Astrocyte of the spinal cord (primary cell): Measurements from ENCODE around the gene GALNTL6.

Source experiments
- DNase-seq: peaks from one replicate; pipeline ENCODE4 v3.0.0; 2011; ENCODE audit warnings: low read depth, low spot score
- H3K4me3 ChIP-seq: 2 replicates; pipeline ENCODE4 v1.5.1; 2011; ENCODE audit warnings: low read depth, mild to moderate bottlenecking, low read length, moderate library complexity
- CTCF ChIP-seq: IDR thresholded peaks from 2 replicates; pipeline ENCODE4 v1.5.1; 2012; ENCODE audit warnings: low read depth, mild to moderate bottlenecking, low read length, inconsistent platforms
- in situ Hi-C: cut with HindIII; loops from 2 replicates; pipeline ENCODE4 v1.10.0; 2017; ENCODE audit warnings: low sequenced_read_pairs

GALNTL6 gene

GRCh38 chr4:173051232-173051631 is 1238.0 kb downstream of the GALNTL6 start:
- in situ Hi-C loops = no loop called here
- TF ChIP-seq CTCF = no peak
- no peak for DNase-seq
- no peak overlapping the region for H3K4me3 ChIP-seq

GRCh38 chr4:173051716-173052115 is 1238.5 kb downstream of the GALNTL6 start:
- no peak for TF ChIP-seq CTCF
- no peak overlapping the region for H3K4me3 ChIP-seq
- DNase-seq = peak; percentile 14
- in situ Hi-C loops = no loop called here

- in situ Hi-C loops = no loop called here
- TF ChIP-seq CTCF = no peak
- H3K4me3 ChIP-seq = no peak overlapping the region
- no peak for DNase-seq
Observed at GRCh38 chr4:173052439-173052838, 1239.2 kb downstream of the GALNTL6 start.

GRCh38 chr4:173056271-173056670 is 1243.1 kb downstream of the GALNTL6 start:
- H3K4me3 ChIP-seq = no peak overlapping the region
- DNase-seq = no peak
- no peak for TF ChIP-seq CTCF
- in situ Hi-C loops = no loop called here

- no peak overlapping the region for H3K4me3 ChIP-seq
- TF ChIP-seq CTCF = no peak
- in situ Hi-C loops = no loop called here
- DNase-seq = no peak
Observed at GRCh38 chr4:173056710-173057109, 1243.5 kb downstream of the GALNTL6 start.

GRCh38 chr4:173057442-173057841 is 1244.2 kb downstream of the GALNTL6 start:
- in situ Hi-C loops = no loop called here
- no peak overlapping the region for H3K4me3 ChIP-seq
- DNase-seq = no peak
- TF ChIP-seq CTCF = no peak

GRCh38 chr4:173057901-173058300 is 1244.7 kb downstream of the GALNTL6 start:
- in situ Hi-C loops = no loop called here
- DNase-seq = peak; percentile 22
- H3K4me3 ChIP-seq = no peak overlapping the region
- TF ChIP-seq CTCF = no peak
